ENCODE data around the gene RWDD2A.

DNA sequence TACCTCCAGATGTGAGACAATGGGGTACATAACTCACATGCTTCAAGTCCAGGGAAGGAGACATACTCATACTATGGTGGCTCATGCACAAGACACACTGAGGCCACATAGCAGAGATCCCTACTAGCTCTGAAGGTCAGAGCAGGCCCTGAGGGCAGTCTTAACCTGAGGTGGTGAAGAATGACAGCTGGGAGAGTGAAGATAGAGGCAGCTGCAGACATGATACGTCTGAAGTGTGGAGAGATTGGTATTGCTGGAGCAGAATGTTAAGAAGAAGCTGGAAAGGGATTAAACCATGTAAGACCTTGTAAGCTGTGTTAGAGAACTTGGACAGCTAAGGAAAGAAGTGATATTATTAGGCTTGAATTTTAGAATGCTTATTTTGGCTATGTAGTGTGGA, 33.0 kb upstream of the RWDD2A start:
- TF ChIP-seq, protein P1, sequence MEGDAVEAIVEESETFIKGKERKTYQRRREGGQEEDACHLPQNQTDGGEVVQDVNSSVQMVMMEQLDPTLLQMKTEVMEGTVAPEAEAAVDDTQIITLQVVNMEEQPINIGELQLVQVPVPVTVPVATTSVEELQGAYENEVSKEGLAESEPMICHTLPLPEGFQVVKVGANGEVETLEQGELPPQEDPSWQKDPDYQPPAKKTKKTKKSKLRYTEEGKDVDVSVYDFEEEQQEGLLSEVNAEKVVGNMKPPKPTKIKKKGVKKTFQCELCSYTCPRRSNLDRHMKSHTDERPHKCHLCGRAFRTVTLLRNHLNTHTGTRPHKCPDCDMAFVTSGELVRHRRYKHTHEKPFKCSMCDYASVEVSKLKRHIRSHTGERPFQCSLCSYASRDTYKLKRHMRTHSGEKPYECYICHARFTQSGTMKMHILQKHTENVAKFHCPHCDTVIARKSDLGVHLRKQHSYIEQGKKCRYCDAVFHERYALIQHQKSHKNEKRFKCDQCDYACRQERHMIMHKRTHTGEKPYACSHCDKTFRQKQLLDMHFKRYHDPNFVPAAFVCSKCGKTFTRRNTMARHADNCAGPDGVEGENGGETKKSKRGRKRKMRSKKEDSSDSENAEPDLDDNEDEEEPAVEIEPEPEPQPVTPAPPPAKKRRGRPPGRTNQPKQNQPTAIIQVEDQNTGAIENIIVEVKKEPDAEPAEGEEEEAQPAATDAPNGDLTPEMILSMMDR (IDR thresholded peaks at IDR 0.05), result no peak
- TF ChIP-seq POLR2A (IDR thresholded peaks at IDR 0.05), result no peak

All from lower leg skin (tissue), 3 donors.